Tibial artery (tissue), 4 donors: ENCODE measurements around the gene OR10R2.

Experiments used
- DNase-seq, 2 donors: peaks; one replicate each; pipeline ENCODE4 v3.0.0-alpha.2; 2019
- H3K27ac ChIP-seq, 2 donors: fragments of 200-600 bp; sonication (generic) in 1 of 2; 1 replicate in 1 of 2; 2 replicates in 1 of 2; pipeline ENCODE4 v1.5.1; 2018 to 2019; ENCODE audit warnings: mild to moderate bottlenecking in 1 of 2
- H3K27me3 ChIP-seq, 2 donors: fragments of 200-600 bp; sonication (generic) in 1 of 2; one replicate each; pipeline versions ENCODE4 v1.5.1 to v1.6.0; 2016 to 2019
- H3K36me3 ChIP-seq, 3 donors: fragments of 200-600 bp; sonication (generic) in 2 of 3; one replicate each; pipeline ENCODE4 v1.5.1; 2016 to 2019; ENCODE audit warnings: mild to moderate bottlenecking in 2 of 3
- H3K4me1 ChIP-seq, 4 donors: fragments of 200-600 bp; sonication (generic) in 2 of 4; 1 replicate in 3 of 4; 2 replicates in 1 of 4; pipeline ENCODE4 v1.5.1; 2016 to 2019
- H3K4me3 ChIP-seq, 2 donors: fragments of 200-600 bp; sonication (generic) in 1 of 2; 1 replicate in 1 of 2; 2 replicates in 1 of 2; pipeline ENCODE4 v1.5.1; 2018 to 2019; ENCODE audit warnings: mild to moderate bottlenecking in 2 of 2
- H3K9me3 ChIP-seq, 3 donors: fragments of 200-600 bp; sonication (generic) in 1 of 3; one replicate each; pipeline ENCODE4 v1.5.1; 2016 to 2019
- CTCF ChIP-seq, 2 experiments: fragments of 200-600 bp in 1 of 2; fragments of 450-650 bp in 1 of 2; IDR thresholded peaks; one replicate each; pipeline ENCODE4 v1.5.1; 2017 to 2019; ENCODE audit warnings: antibody characterized with exemption in 2 of 2, mild to moderate bottlenecking in 1 of 2, moderate library complexity in 1 of 2
- intact Hi-C: fragments of 100-400 bp; cut with DNase I; formaldehyde crosslinking; loops from one replicate; pipeline ENCODE4 v1.15.0; 2023; ENCODE audit warnings: low total_unique reads

Gene OR10R2

GRCh38 chr1:158527190-158527815, 55.3 kb downstream of the OR10R2 start:
- peaks cover 0 to 5% (median 4%) of the 10 kb centered on the region in 3 donors for H3K9me3 ChIP-seq
- no peak for TF ChIP-seq CTCF (IDR thresholded peaks at IDR 0.05)
- H3K27me3 ChIP-seq: no peaks in the 10 kb centered on the region
- intact Hi-C loops: no loop called here
- H3K4me3 ChIP-seq: no peak overlapping the region
- no peaks in the 10 kb centered on the region for H3K4me1 ChIP-seq
- H3K36me3 ChIP-seq: no peaks in the 10 kb centered on the region
- DNase-seq: no peak
- H3K27ac ChIP-seq: no peak overlapping the region
